Umbilical cord (tissue), 2 donors: ENCODE measurements around the gene EWSR1. TPM values are rescaled to one million over a fixed set of nuclear protein-coding genes. Genes with fewer than 3 reads are reported as not detected.

Source experiments
- DNase-seq: peaks from one replicate; pipeline ENCODE4 v3.0.0-alpha.2; 2015; ENCODE audit warnings: low spot score
- total RNA-seq: library from RNA; depleted of rRNA; stranded (reverse); fragments of >200 nt; gene quantifications from one replicate; pipeline ENCODE4 v1.2.3, GENCODE V29; 2014; ENCODE audit warnings: low replicate concordance; ENCODE audit not compliant: insufficient read depth

Gene EWSR1
- total RNA-seq, 1 donor from 2014 or later: 125 TPM

GRCh38 chr22:29269230-29269604 is 1.1 kb downstream of the EWSR1 start:
- DNase-seq: peak; percentile 13

GRCh38 chr22:29269731-29270474 is 1.8 kb downstream of the EWSR1 start:
- peak; percentile 17 for DNase-seq

- peak; percentile 36 for DNase-seq
Measured at GRCh38 chr22:29270475-29271271, 2.6 kb downstream of the EWSR1 start.

GRCh38 chr22:29272624-29273023 is 4.6 kb downstream of the EWSR1 start:
- no peak for DNase-seq

- no peak for DNase-seq
Measured at GRCh38 chr22:29275167-29275566, 7.1 kb downstream of the EWSR1 start.

GRCh38 chr22:29275819-29276565 is 7.9 kb downstream of the EWSR1 start:
- no peak for DNase-seq

- DNase-seq: no peak
Measured at GRCh38 chr22:29277927-29278326, 9.9 kb downstream of the EWSR1 start.

GRCh38 chr22:29284196-29284595 is 16.1 kb downstream of the EWSR1 start:
- DNase-seq: no peak

- no peak for DNase-seq
Measured at GRCh38 chr22:29288837-29289236, 20.8 kb downstream of the EWSR1 start.

GRCh38 chr22:29290061-29290460 is 22.0 kb downstream of the EWSR1 start:
- DNase-seq: no peak

GRCh38 chr22:29291215-29291614 is 23.1 kb downstream of the EWSR1 start:
- no peak for DNase-seq

- DNase-seq: no peak
Measured at GRCh38 chr22:29292379-29292778, 24.3 kb downstream of the EWSR1 start.

- DNase-seq: no peak
Measured at GRCh38 chr22:29298641-29299040, 30.6 kb downstream of the EWSR1 start.

GRCh38 chr22:29299136-29299900 is 31.2 kb downstream of the EWSR1 start:
- no peak for DNase-seq

GRCh38 chr22:29300467-29300806 is 32.4 kb downstream of the EWSR1 start:
- DNase-seq: no peak

- DNase-seq: no peak
Measured at GRCh38 chr22:29300807-29301601, 32.9 kb downstream of the EWSR1 start.

- no peak for DNase-seq
Measured at GRCh38 chr22:29301716-29302401, 33.8 kb downstream of the EWSR1 start.

GRCh38 chr22:29302402-29302680 is 34.3 kb downstream of the EWSR1 start:
- DNase-seq: no peak

GRCh38 chr22:29302681-29303465 is 34.8 kb downstream of the EWSR1 start:
- DNase-seq: no peak

GRCh38 chr22:29305836-29306174 is 37.7 kb downstream of the EWSR1 start:
- no peak for DNase-seq
